HG02938 (cell line): ENCODE data around the gene STK32C.
"Not testable (repeated sequence)": the region's sequence is repeated elsewhere in the genome, so short reads cannot be mapped to it uniquely, and the experiment has no call there.

Source experiments
- ATAC-seq: cut with Tn5 transposase; IDR thresholded peaks from one replicate; pipeline ENCODE4 v1.9.1; 2021; ENCODE audit warnings: mild to moderate bottlenecking, moderate library complexity; ENCODE audit not compliant: unreplicated experiment

Gene STK32C

GRCh38 chr10:132270256-132270655 lies 37.5 kb downstream of the STK32C start:
- ATAC-seq = no peak

- ATAC-seq = no peak
These were observed 38.2 kb downstream of the STK32C start for GRCh38 chr10:132269266-132270230.

- not testable (repeated sequence) for ATAC-seq
These were observed 39.8 kb downstream of the STK32C start for GRCh38 chr10:132267916-132268315.

GRCh38 chr10:132266594-132267161 lies 41.1 kb downstream of the STK32C start:
- no peak for ATAC-seq

- ATAC-seq = no peak
These were observed 41.8 kb downstream of the STK32C start for GRCh38 chr10:132265890-132266496.

GRCh38 chr10:132264966-132265889 lies 42.5 kb downstream of the STK32C start:
- no peak for ATAC-seq

GRCh38 chr10:132264306-132264950 lies 43.3 kb downstream of the STK32C start:
- no peak for ATAC-seq

- no peak for ATAC-seq
These were observed 43.9 kb downstream of the STK32C start for GRCh38 chr10:132263866-132264265.

- no peak for ATAC-seq
These were observed 47.9 kb downstream of the STK32C start for GRCh38 chr10:132259702-132260482.

GRCh38 chr10:132258423-132258822 lies 49.3 kb downstream of the STK32C start:
- ATAC-seq = no peak

GRCh38 chr10:132257907-132258306 lies 49.8 kb downstream of the STK32C start:
- ATAC-seq = no peak

- ATAC-seq = no peak
These were observed 50.5 kb downstream of the STK32C start for GRCh38 chr10:132257271-132257670.

- no peak for ATAC-seq
These were observed 50.9 kb downstream of the STK32C start for GRCh38 chr10:132256866-132257265.

- ATAC-seq = no peak
These were observed 52.0 kb downstream of the STK32C start for GRCh38 chr10:132255489-132256344.

- ATAC-seq = no peak
These were observed 52.9 kb downstream of the STK32C start for GRCh38 chr10:132254841-132255240.

GRCh38 chr10:132253092-132253687 lies 54.6 kb downstream of the STK32C start:
- ATAC-seq = no peak

GRCh38 chr10:132252412-132252811 lies 55.3 kb downstream of the STK32C start:
- ATAC-seq = no peak

GRCh38 chr10:132251928-132252327 lies 55.8 kb downstream of the STK32C start:
- ATAC-seq = no peak
